HepG2 (cell line): ENCODE data around the gene RINL. TPM values are rescaled to one million over a fixed set of nuclear protein-coding genes. Genes with fewer than 3 reads are reported as not detected.

ENCODE experiments used
- CREM ChIP-seq, 2 experiments: sonication (generic) in 1 of 2; formaldehyde crosslinking in 1 of 2; IDR thresholded peaks; 2 replicates each; pipeline versions ENCODE4 v1.4.0 to v1.6.1; 2016 to 2020; ENCODE audit warnings: antibody characterized with exemption in 1 of 2, mild to moderate bottlenecking in 1 of 2, missing genetic modification reagents in 1 of 2
- HDAC1 ChIP-seq: sonication (generic); formaldehyde crosslinking; IDR thresholded peaks from 2 replicates; pipeline ENCODE4 v1.5.1; 2020; ENCODE audit warnings: mild to moderate bottlenecking, missing genetic modification reagents
- IRF1 ChIP-seq: sonication (generic); formaldehyde crosslinking; IDR thresholded peaks from 2 replicates; pipeline ENCODE4 v1.4.0; 2020; ENCODE audit warnings: low read depth, mild to moderate bottlenecking, missing genetic modification reagents
- JUN ChIP-seq: sonication (generic); formaldehyde crosslinking; IDR thresholded peaks from 2 replicates; pipeline ENCODE4 v1.4.0; 2020; ENCODE audit warnings: mild to moderate bottlenecking, missing genetic modification reagents
- MEIS2 ChIP-seq: sonication (generic); formaldehyde crosslinking; IDR thresholded peaks from 2 replicates; pipeline ENCODE4 v1.9.0; 2021; ENCODE audit warnings: mild to moderate bottlenecking, missing genetic modification reagents
- NFKBIZ ChIP-seq: IDR thresholded peaks from 2 replicates; pipeline ENCODE4 v1.6.1; 2018; ENCODE audit warnings: missing genetic modification reagents, missing compliant biosample characterization
- PLRG1 ChIP-seq: fragments of 450-650 bp; conservative IDR thresholded peaks from 2 replicates; pipeline ENCODE4 v1.6.1; 2016
- REPIN1 ChIP-seq: sonication (generic); formaldehyde crosslinking; IDR thresholded peaks from 2 replicates; pipeline ENCODE4 v1.8.0; 2022; ENCODE audit warnings: missing genetic modification reagents, low read depth, mild to moderate bottlenecking, borderline replicate concordance
- SRSF9 ChIP-seq: fragments of 200-400 bp; formaldehyde crosslinking; IDR thresholded peaks from 2 replicates; pipeline ENCODE4 v1.6.1; 2018; ENCODE audit warnings: borderline replicate concordance, mild to moderate bottlenecking, low read depth, low read length; ENCODE audit not compliant: insufficient read depth, poor library complexity, severe bottlenecking
- TAF15 ChIP-seq: fragments of 200-400 bp; formaldehyde crosslinking; IDR thresholded peaks from one replicate; pipeline ENCODE4 v1.6.1; 2018; ENCODE audit warnings: mild to moderate bottlenecking, low read depth, low read length; ENCODE audit not compliant: poor library complexity, severe bottlenecking
- TEAD2 ChIP-seq: sonication (generic); formaldehyde crosslinking; IDR thresholded peaks from 2 replicates; pipeline ENCODE4 v1.9.0; 2021; ENCODE audit warnings: missing genetic modification reagents
- TOE1 ChIP-seq: sonication (generic); formaldehyde crosslinking; IDR thresholded peaks from 2 replicates; pipeline ENCODE4 v1.4.0; 2020; ENCODE audit warnings: mild to moderate bottlenecking, missing genetic modification reagents
- ZFP82 ChIP-seq: sonication (generic); formaldehyde crosslinking; IDR thresholded peaks from 2 replicates; pipeline ENCODE4 v1.5.1; 2020; ENCODE audit warnings: mild to moderate bottlenecking, missing genetic modification reagents, borderline replicate concordance
- ZNF317 ChIP-seq: sonication (generic); formaldehyde crosslinking; IDR thresholded peaks from 2 replicates; pipeline ENCODE4 v1.5.0; 2020; ENCODE audit warnings: mild to moderate bottlenecking, missing genetic modification reagents
- ZNF546 ChIP-seq: sonication (generic); formaldehyde crosslinking; conservative IDR thresholded peaks from 2 replicates; pipeline ENCODE4 v1.8.1; 2023; ENCODE audit warnings: mild to moderate bottlenecking, missing genetic modification reagents
- ZNF557 ChIP-seq: sonication (generic); formaldehyde crosslinking; IDR thresholded peaks from 2 replicates; pipeline ENCODE4 v1.4.0; 2020; ENCODE audit warnings: missing genetic modification reagents
- ZNF773 ChIP-seq: sonication (generic); formaldehyde crosslinking; IDR thresholded peaks from 2 replicates; pipeline ENCODE4 v1.4.0; 2020; ENCODE audit warnings: missing genetic modification reagents, borderline replicate concordance
- ZNF883 ChIP-seq: sonication (generic); formaldehyde crosslinking; IDR thresholded peaks from 2 replicates; pipeline ENCODE4 v1.5.1; 2020; ENCODE audit warnings: mild to moderate bottlenecking, missing genetic modification reagents; ENCODE audit errors: not compliant biosample characterization
- ZSCAN25 ChIP-seq: sonication (generic); formaldehyde crosslinking; IDR thresholded peaks from 2 replicates; pipeline ENCODE4 v1.8.0; 2022; ENCODE audit warnings: mild to moderate bottlenecking, missing genetic modification reagents
- polyA plus RNA-seq, 8 experiments: library from polyadenylated mRNA; depleted of rRNA in 3 of 8; stranded (reverse) in 7 of 8; unstranded in 1 of 8; fragments of >200 nt; fragmentation: Illumina TruSeq in 4 of 8; extraction: Trizol in 4 of 8; gene quantifications; 2 replicates each; pipeline versions ENCODE4 v1.2.1 to v1.2.3, GENCODE V29; 2011 to 2016; ENCODE audit warnings: low read depth in 4 of 8, missing spikeins in 1 of 8, mixed read lengths in 1 of 8; ENCODE audit not compliant: insufficient read depth in 1 of 8
- total RNA-seq, 5 experiments: library from RNA; depleted of rRNA; stranded (reverse); fragments of >200 nt; fragmentation: Illumina TruSeq; extraction: Trizol; gene quantifications; 2 replicates each; pipeline ENCODE4 v1.2.3, GENCODE V29; 2016; ENCODE audit warnings: low read depth in 1 of 5

The RINL gene
- total and polyA plus RNA-seq, 2 of the 13 experiments (the other 11 are each of a cell fraction or from before 2014, with no cell fraction given): 11.4 to 18.0 TPM

- no peak for TF ChIP-seq PLRG1
- no peak for TF ChIP-seq ZSCAN25
- TF ChIP-seq ZNF317 (CRISPR knock-in tag): no peak
- no peak for TF ChIP-seq ZNF773 (CRISPR knock-in tag)
- TF ChIP-seq CREM (IDR thresholded peaks at IDR 0.05): peak; percentile 30; the same call in 1 of the 2 replicates
- TF ChIP-seq CREM (CRISPR knock-in tag; IDR thresholded peaks at IDR 0.05): no peak
- TF ChIP-seq HDAC1: peak; percentile 65
- peak; percentile 82; the same call in 1 of the 2 replicates for TF ChIP-seq ZFP82 (CRISPR knock-in tag)
- no peak for TF ChIP-seq ZNF557 (CRISPR knock-in tag)
- no peak for TF ChIP-seq ZNF883
- TF ChIP-seq REPIN1: no peak
- no peak for TF ChIP-seq SRSF9
- TF ChIP-seq TEAD2: 0 out of 2 replicates have a peak, but pooled peaks have one; percentile 30
- no peak for TF ChIP-seq JUN
- TF ChIP-seq NFKBIZ: peak; percentile 32; the same call in 1 of the 2 replicates
- peak; percentile 64; the same call in 1 of the 2 replicates for TF ChIP-seq ZNF546
- no peak for TF ChIP-seq TAF15
- peak; percentile 69; the same call in 1 of the 2 replicates for TF ChIP-seq MEIS2 (CRISPR knock-in tag)
- TF ChIP-seq IRF1 (CRISPR knock-in tag): 0 out of 2 replicates have a peak, but pooled peaks have one; percentile 73
- no peak; the same call in 1 of the 2 replicates for TF ChIP-seq TOE1 (CRISPR knock-in tag)
Observed at GRCh38 chr19:38851622-38852230, 26.3 kb downstream of the RINL start (continued).
